Parathyroid adenoma (tissue), 2 donors: ENCODE data around the gene ODF2L.

Experiments used
- H2AFZ ChIP-seq: fragments of 300-600 bp; sonication (generic); one replicate; pipeline ENCODE4 v1.7.0; 2017; ENCODE audit warnings: antibody characterized with exemption, mild to moderate bottlenecking
- H3K27ac ChIP-seq: fragments of 300-600 bp; sonication (generic); one replicate; pipeline ENCODE4 v1.7.0; 2017
- H3K27me3 ChIP-seq: fragments of 300-600 bp; sonication (generic); one replicate; pipeline ENCODE4 v1.7.0; 2017; ENCODE audit warnings: low read length; ENCODE audit not compliant: control insufficient read depth, insufficient read depth
- H3K36me3 ChIP-seq: fragments of 300-600 bp; sonication (generic); one replicate; pipeline ENCODE4 v1.7.0; 2017; ENCODE audit warnings: low read length; ENCODE audit not compliant: control insufficient read depth, insufficient read depth
- H3K4me1 ChIP-seq: fragments of 300-600 bp; sonication (generic); one replicate; pipeline ENCODE4 v1.7.0; 2017; ENCODE audit warnings: control low read depth
- H3K4me2 ChIP-seq: fragments of 300-600 bp; sonication (generic); one replicate; pipeline ENCODE4 v1.7.0; 2017; ENCODE audit warnings: low read length
- H3K4me3 ChIP-seq: fragments of 300-600 bp; sonication (generic); one replicate; pipeline ENCODE4 v1.7.0; 2017; ENCODE audit warnings: low read depth, low read length
- H3K79me2 ChIP-seq: fragments of 300-600 bp; sonication (generic); one replicate; pipeline ENCODE4 v1.7.0; 2017; ENCODE audit warnings: control low read depth
- H3K9ac ChIP-seq: fragments of 300-600 bp; sonication (generic); one replicate; pipeline ENCODE4 v1.7.0; 2017; ENCODE audit warnings: mild to moderate bottlenecking
- H3K9me3 ChIP-seq: fragments of 300-600 bp; sonication (generic); one replicate; pipeline ENCODE4 v1.7.0; 2017; ENCODE audit warnings: low read length; ENCODE audit not compliant: control insufficient read depth
- CTCF ChIP-seq: fragments of 300-600 bp; sonication (generic); IDR thresholded peaks from one replicate; pipeline ENCODE4 v1.7.0; 2017; ENCODE audit warnings: antibody characterized with exemption, mild to moderate bottlenecking
- donor health status: primary hyperparathyroidism.

ODF2L gene

GRCh38 chr1:86325264-86325663, 70.9 kb downstream of the ODF2L start:
- TF ChIP-seq CTCF, result no peak
- H3K27ac ChIP-seq, result no peak overlapping the region

GRCh38 chr1:86324130-86324822, 71.8 kb downstream of the ODF2L start:
- Histone ChIP-seq H3K27ac (no peak overlapping the region), H3K27me3 (no peaks in the 10 kb centered on the region), H3K4me2 (no peak overlapping the region), H3K9ac (no peak overlapping the region), H3K4me1 (no peaks in the 10 kb centered on the region), H3K9me3 (no peaks in the 10 kb centered on the region), H2AFZ (no peak overlapping the region), H3K36me3 (no peaks in the 10 kb centered on the region), H3K4me3 (no peak overlapping the region), H3K79me2 (no peaks in the 10 kb centered on the region)
- TF ChIP-seq CTCF, result no peak

More at GRCh38 chr1:86325264-86325663, 70.9 kb downstream of the ODF2L start:
- H2AFZ ChIP-seq, result no peak overlapping the region
- no peak overlapping the region for H3K4me3 ChIP-seq
- no peaks in the 10 kb centered on the region for H3K4me1 ChIP-seq
- H3K79me2 ChIP-seq, result no peaks in the 10 kb centered on the region
- H3K36me3 ChIP-seq, result no peaks in the 10 kb centered on the region
- no peaks in the 10 kb centered on the region for H3K27me3 ChIP-seq
- H3K9me3 ChIP-seq, result no peaks in the 10 kb centered on the region
- H3K4me2 ChIP-seq, result no peak overlapping the region
- no peak overlapping the region for H3K9ac ChIP-seq

GRCh38 chr1:86322241-86322640, 73.9 kb downstream of the ODF2L start:
- Histone ChIP-seq H3K9ac (no peak overlapping the region), H3K27ac (no peak overlapping the region), H3K4me1 (no peaks in the 10 kb centered on the region), H3K36me3 (no peaks in the 10 kb centered on the region), H3K27me3 (no peaks in the 10 kb centered on the region), H2AFZ (no peak overlapping the region), H3K4me2 (no peak overlapping the region), H3K79me2 (no peaks in the 10 kb centered on the region), H3K4me3 (no peak overlapping the region), H3K9me3 (no peaks in the 10 kb centered on the region)
- TF ChIP-seq CTCF, result no peak

- Histone ChIP-seq H3K4me1 (no peaks in the 10 kb centered on the region), H3K36me3 (no peaks in the 10 kb centered on the region), H3K9ac (no peak overlapping the region), H3K9me3 (no peaks in the 10 kb centered on the region), H3K4me2 (no peak overlapping the region), H2AFZ (no peak overlapping the region), H3K4me3 (no peak overlapping the region), H3K27me3 (no peaks in the 10 kb centered on the region), H3K79me2 (no peaks in the 10 kb centered on the region), H3K27ac (no peak overlapping the region)
- no peak for TF ChIP-seq CTCF
Observed at GRCh38 chr1:86318436-86318835, 77.7 kb downstream of the ODF2L start.

- no peak for TF ChIP-seq CTCF
- Histone ChIP-seq H3K9me3 (no peaks in the 10 kb centered on the region), H3K79me2 (no peaks in the 10 kb centered on the region), H3K36me3 (no peaks in the 10 kb centered on the region), H3K4me2 (no peak overlapping the region), H3K27ac (no peak overlapping the region), H2AFZ (no peak overlapping the region), H3K9ac (no peak overlapping the region), H3K27me3 (no peaks in the 10 kb centered on the region), H3K4me1 (no peaks in the 10 kb centered on the region), H3K4me3 (no peak overlapping the region)
Observed at GRCh38 chr1:86317926-86318325, 78.2 kb downstream of the ODF2L start.
